GM23248 (cell line): ENCODE results near the gene TNS2.

Experiments used
- EZH2 ChIP-seq: fragments of 200-600 bp; sonication (generic); IDR thresholded peaks from 2 replicates; pipeline ENCODE4 v1.6.1; 2018; ENCODE audit warnings: antibody characterized with exemption, mild to moderate bottlenecking; ENCODE audit not compliant: insufficient read depth, poor library complexity, severe bottlenecking
- EZH2phosphoT487 ChIP-seq: fragments of 200-600 bp; sonication (generic); IDR thresholded peaks from 2 replicates; pipeline ENCODE4 v1.6.1; 2018; ENCODE audit warnings: antibody characterized with exemption, moderate library complexity, mild to moderate bottlenecking, low read depth; ENCODE audit not compliant: insufficient read depth

GRCh38 chr12:53067074-53067992 lies 17.5 kb downstream of the TNS2 start:
- no peak for TF ChIP-seq EZH2phosphoT487
- TF ChIP-seq EZH2, result no peak
